LoVo (cell line): ENCODE data around the gene OBP2B.

Experiments
- DNase-seq: peaks from one replicate; pipeline ENCODE4 v3.0.0-alpha.2; 2016; ENCODE audit warnings: low spot score

Gene OBP2B

GRCh38 chr9:133167096-133167730 lies 41.8 kb downstream of the OBP2B start:
- no peak for DNase-seq

GRCh38 chr9:133166392-133166791 lies 42.7 kb downstream of the OBP2B start:
- no peak for DNase-seq

DNA sequence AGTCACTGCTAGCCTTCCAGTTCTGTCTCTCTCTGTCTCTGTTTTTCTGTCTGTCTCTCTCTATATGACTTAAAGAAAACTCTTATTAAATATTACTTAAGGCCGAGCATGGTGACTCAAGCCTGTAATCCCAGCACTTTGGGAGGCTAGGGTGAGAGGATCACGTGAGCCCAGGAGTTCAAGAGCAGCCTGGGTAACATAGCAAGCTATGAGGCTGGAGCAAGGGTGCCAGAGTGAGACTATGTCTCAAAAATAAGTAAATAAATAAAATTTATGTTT lies 43.7 kb downstream of the OBP2B start:
- no peak for DNase-seq

GRCh38 chr9:133164191-133164590 lies 44.9 kb downstream of the OBP2B start:
- no peak for DNase-seq

DNA sequence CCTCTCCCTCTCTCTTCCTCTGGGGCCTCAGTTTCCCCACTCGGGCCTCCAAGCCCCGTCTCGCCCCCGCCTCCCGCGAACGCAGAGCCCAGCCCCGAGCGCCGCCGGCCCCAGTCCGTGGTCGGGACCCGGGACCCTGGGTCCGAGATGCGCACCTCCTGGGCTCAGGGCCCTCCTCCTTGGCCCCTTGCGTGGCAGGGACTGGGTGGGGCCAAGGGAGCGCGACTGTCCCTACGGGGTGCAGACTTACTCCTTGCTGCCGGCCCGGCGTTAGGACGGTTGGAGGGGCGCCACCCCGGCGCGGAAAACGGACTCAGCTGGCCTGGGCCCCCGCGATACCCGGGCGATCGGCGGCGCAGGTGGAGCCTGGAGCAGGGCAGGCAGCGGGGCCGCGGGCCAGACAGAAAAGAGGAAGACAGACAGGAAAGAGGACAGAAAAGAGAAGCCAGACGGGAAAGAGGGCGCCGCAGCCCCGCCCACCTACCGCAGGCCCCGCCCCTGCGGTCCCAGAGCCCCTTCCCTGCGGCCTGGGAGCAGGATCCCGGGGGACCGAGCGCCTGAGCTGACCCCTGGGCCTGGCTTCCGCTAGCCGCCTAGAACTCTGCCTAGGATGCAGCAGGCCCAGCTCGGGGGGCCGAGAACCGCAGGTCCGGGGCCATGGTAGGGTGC lies 45.4 kb downstream of the OBP2B start, which contains the start of gene GBGT1:
GBGT1 (minus strand) TSS at position 411 of the 669 bp plus-strand sequence. CDS start 1,502 bp downstream, outside the sequence.
- no peak for DNase-seq

DNA sequence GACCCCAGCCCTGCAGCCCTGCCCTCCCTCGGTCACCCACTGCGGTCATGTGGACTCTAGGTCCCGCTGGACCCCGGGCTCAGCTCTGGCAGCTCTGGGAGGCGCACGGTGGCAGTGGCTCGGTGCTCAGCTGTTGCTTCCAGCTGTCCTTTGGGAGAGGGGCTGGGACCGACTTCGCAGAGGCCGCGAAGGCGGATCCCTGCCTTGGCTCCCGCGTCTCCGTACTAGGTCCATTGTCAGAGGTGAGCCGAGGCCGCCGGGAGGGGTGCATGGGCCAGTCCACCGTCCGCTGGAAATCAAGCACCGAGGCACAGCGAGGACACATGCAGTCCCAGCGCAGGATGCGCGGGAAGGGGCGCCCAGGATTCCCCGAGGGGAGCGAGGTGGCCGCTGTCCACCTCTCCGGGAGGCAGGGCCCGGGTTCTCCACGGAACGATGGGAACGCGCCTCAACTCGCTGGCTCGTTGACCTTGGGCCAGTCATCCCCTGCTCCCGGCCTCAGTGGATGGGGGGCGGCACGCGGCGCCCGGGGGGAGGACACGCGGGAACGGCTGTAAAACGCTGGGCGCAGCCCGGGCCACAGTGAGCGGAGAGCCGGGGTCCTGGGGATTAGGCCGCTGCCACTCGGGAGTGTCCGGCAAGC lies 46.1 kb downstream of the OBP2B start:
- DNase-seq = no peak

DNA sequence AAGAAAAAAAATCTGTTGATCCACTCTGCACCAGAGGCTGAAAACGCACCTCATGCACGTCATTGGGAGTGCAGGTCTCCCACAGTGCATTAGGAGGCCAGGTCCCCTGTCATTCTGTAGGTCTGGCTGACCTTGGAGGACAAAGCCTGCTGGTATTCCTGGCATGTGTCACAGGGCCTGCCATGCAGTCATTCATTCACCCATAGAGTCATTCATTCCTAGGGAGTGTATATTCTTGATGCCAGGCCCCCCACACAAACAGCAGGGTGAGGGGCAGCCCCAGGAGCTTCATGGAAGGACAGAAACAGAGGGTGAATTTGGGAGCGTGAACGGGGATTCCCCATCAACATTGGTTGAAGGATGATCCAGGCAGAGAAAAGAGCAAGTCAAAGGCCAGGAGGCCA lies 47.5 kb downstream of the OBP2B start:
- no peak for DNase-seq

DNA sequence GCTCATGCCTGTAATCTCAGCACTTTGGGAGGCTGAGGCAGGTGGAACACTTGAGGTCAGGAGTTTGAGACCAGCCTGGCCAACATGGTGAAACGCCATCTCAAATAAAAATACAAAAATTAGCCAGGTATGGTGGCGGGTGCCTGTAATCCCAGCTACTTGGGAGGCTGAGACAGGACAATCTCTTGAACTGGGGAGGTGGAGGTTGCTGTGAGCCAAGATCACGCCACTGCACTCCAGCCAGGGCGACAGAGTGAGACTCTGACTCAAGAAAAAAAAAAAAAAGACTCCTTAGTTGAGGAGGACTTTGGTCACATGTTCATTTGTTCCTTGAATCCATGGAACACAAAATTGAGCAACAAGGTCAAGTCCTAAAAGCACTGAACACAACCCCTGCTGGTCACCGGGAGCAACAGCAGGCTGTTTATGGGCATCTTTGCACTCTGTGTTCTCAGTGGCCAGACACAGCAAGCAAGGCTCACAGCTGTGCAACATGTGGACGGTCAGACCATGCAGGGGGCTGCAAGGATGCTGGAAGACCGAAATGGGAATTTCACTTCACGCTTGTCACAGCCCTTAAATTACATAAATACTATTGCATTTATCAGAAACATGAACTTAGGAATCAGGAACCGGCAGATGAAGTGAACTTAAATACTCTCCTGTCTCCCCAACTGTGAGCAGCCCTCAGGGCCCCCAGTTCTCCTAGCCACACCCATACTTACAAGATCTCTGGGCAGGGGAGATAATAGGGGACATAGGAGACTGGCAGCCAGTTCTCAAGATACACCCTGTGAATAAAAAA lies 48.1 kb downstream of the OBP2B start:
- DNase-seq = peak; percentile 78

GRCh38 chr9:133158695-133159094 lies 50.4 kb downstream of the OBP2B start:
- DNase-seq = no peak
